Kidney glomerular epithelial cell (primary cell): ENCODE data around the gene ZDHHC12.

ENCODE experiments used
- DNase-seq: peaks from one replicate; lab custom pipeline; 2025; lab: John Stamatoyannopoulos, UW

Gene ZDHHC12

GRCh38 chr9:128729766-128730517, 6.0 kb upstream of the ZDHHC12 start:
- DNase-seq = no peak

- DNase-seq = no peak
These were observed 5.4 kb upstream of the ZDHHC12 start for GRCh38 chr9:128729302-128729701.

DNA sequence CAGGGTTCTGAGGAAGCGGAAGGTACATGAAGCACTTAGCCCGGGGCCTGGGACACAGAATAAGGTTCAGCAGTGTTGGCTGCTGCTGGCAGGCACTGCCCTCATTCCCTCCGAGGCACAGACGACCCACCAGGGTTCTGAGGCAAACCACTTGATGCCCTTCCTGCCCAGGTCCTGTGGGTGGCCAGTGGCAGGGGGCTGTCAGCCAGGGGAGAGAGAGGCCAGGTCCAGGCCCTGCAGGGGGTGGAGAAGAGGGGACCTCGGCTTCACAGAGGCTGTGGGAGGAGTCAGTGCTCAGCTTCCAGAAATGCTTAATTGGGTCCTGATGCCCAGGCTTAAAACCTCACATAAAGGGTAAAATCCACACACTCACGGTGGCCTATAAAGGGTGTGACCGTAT, 4.4 kb upstream of the ZDHHC12 start:
- DNase-seq = no peak

DNA sequence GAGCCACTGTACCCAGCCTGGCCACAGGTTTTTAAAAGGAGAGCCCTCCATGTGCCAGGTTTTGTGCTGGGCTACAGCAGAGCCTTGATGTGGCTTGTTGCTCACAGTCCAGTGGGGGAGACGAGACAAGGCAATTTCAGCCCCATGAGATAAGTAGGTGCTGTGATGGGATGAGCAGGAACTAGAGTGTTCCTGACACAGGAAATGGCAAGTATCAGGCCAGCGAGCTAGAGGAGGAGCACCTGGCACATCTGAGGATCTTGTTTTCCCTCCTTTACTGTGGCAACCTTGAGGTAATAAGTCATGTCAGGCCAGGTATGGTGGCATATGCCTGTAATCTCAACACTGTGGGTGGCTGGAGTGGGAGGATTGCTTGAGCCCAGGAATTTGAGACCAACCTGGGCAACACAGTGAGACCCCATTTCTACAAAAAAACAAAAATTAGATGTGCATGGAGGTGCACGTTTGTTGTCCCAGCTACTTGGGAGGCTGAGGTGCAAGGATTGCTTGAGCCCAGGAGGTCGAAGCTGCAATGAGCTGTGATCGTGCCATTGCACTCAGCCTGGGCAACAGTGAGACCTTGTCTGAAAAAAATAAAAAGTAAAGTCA, 3.8 kb upstream of the ZDHHC12 start:
- no peak for DNase-seq

- peak; percentile 7 for DNase-seq
These were observed 851 bp upstream of the ZDHHC12 start for GRCh38 chr9:128724744-128725211.

GRCh38 chr9:128723352-128723865, 518 bp downstream of the ZDHHC12 start:
- DNase-seq = no peak

- no peak for DNase-seq
These were observed 1.3 kb downstream of the ZDHHC12 start for GRCh38 chr9:128722380-128723351.

DNA sequence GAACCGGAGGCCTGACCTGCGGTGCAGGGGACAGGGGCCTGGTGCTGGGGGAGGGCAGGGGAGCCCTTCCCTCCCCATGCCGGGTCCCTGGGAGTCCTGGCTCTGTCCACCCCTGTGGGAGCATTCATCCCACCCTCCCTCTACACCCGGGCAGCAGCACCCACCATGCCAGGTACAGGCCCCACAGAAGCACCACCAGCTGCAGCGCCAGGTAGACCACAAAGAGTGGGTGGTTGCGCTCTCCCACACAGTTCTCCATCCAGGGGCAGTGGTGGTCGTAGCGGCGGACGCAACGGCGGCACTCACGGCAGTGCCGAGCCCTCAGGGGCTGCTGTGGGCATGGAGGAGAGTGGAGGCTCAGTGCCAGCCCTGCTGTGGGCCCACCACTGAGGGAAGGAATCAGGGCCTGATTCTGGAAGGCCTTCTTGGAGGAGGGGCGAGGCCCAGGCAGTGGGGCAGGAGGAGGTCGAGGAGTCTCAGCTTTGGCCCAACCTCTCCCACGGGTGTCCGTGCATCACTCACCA, 2.4 kb downstream of the ZDHHC12 start:
- no peak for DNase-seq

DNA sequence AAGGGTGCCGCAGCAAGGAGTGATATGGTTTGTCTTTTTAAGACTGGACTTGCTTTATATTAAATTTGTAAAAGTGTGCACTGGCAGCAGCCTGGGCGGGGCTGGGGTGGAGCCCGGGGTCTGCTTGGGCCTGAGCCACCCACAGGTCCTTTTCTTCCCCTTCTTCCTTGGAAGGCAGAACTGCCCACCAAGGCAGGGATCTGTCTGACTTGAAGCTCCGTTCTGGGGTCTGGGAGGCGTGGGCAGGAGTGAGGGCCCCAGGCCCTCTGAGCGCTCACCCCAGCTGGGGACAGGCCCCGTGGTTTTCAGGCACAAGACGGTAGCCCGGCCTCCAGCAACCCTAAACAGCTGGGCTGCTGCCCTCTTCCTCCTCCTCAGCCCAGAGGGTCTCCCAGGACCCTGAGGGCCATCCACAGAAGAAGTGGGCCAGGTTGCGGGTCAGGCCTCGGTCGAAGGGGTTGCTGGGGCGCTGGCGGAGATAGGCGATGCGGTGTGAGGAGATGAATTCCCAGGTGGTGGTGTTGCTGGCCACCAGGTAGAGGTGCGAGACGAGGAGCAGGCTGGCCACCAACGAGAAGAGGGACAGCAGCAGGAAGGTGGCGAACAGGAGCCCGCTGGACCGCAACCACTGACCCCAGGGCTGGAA, 3.0 kb downstream of the ZDHHC12 start:
- no peak for DNase-seq

GRCh38 chr9:128719919-128720605, 3.9 kb downstream of the ZDHHC12 start:
- DNase-seq = no peak

DNA sequence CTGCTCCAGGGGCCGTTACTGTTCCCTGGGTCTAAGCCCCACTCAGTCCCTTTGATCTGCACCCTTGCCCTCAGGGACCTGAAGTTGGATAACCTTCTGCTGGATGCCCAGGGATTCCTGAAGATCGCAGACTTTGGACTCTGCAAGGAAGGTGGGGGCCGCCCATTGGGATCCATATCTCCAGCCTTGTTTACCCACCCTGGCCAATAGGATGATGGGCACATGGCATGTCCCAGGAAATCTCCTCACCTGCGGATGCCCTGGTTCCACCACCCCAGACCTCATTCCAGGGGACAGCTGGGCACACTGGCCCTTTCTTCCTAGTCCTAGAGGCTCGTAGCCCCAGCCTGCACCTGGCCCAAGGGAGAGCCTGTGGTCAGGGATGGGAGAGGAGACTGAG, 5.5 kb downstream of the ZDHHC12 start:
- DNase-seq = no peak

DNA sequence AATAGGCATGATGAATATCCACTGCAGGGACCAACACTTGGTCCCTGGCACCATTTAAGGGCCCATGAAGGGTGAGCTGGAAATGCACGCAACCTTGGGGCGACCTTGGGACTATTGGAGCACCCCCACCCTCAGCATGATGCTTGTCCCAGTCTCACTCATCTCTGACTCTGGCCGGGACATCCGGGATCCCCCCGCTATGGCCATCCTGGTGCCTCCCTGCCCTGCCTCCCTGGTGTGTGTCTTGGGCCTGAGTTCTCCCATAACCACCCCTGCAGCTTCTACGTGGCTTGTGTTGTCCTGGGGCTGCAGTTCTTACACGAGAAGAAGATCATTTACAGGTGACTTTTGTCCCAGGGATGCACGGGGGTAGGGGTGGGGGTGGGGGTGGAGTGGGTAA, 5.9 kb downstream of the ZDHHC12 start:
- DNase-seq = no peak

DNA sequence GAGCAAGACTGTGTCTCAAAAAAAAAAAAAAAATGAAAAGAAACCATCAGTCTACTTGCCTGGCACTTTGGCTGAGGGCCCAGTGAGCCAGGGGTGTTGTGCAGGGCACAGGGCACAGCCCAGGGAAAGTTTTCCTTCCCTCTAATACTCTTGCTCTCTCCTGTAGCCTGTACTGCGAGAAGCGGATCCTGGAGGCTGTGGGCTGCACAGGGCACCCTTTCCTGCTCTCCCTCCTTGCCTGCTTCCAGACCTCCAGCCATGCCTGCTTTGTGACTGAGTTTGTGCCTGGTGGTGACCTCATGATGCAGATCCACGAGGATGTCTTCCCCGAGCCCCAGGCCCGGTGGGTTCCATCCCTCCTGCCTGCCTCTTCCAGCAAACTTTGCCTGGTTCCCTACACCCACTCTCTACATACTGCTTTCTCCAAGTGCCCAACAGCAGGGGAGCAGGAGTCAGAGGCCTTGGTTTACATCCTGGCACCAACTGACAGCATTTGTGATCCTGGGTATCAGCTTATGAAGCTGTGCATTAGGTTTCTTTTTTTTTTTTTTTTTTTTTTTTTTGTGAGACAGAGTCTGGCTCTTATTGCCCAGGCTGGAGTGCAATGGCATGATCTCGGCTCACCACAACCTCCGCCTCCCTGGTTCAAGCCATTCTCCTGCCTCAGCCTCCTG, 7.2 kb downstream of the ZDHHC12 start:
- no peak for DNase-seq

DNA sequence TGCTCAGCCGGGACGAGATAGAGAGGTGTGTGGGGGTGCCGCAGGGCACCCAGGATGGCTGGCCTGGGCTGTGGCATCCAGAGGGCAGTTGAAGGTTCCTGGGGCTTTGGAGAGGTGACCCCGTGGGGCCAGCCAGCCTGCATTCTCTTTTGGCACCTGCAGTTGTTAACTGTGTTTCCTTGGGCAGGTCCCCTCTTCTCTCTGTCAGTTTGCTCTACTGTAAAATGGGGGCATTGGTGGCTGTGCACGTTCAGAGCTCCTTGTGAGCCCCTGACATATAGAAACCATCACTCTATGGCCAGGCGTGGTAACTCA, 8.5 kb downstream of the ZDHHC12 start:
- DNase-seq = no peak

DNA sequence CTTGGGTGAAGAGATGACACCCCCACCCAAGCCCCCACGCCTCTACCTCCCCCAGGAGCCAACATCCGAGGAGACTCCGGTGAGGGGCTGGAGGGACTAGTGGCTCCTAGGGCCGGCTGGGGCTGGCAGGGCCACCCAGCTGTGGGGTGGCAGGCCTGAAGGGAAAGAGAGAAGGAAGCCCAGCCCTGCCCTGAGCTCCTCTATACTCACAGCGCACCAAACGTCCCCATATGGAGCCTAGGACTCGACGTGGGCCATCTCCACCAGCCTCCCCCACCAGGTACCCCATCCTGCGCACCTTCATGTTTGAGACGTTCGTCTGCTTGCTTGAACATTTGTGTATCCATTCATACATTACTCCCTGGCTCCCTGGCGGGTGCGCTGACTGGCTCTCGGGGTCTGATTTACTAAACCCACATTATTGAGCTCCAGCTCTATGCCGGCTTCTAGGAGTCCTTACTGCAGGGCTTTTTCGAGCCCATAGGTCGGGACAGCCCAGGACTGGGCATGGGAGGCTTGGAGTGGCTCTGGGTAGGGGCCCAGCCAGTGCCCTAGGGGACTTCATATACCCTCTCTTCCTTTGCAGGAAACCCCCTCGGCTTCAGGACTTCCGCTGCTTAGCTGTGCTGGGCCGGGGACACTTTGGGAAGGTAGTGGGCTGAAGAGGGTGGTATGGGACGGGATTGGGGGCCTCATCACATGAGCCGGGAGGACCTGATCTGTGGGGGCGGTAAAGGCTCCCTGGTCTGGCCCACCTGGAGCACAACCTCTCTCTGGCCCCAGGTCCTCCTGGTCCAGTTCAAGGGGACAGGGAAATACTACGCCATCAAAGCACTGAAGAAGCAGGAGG, 9.1 kb downstream of the ZDHHC12 start:
- no peak for DNase-seq

DNA sequence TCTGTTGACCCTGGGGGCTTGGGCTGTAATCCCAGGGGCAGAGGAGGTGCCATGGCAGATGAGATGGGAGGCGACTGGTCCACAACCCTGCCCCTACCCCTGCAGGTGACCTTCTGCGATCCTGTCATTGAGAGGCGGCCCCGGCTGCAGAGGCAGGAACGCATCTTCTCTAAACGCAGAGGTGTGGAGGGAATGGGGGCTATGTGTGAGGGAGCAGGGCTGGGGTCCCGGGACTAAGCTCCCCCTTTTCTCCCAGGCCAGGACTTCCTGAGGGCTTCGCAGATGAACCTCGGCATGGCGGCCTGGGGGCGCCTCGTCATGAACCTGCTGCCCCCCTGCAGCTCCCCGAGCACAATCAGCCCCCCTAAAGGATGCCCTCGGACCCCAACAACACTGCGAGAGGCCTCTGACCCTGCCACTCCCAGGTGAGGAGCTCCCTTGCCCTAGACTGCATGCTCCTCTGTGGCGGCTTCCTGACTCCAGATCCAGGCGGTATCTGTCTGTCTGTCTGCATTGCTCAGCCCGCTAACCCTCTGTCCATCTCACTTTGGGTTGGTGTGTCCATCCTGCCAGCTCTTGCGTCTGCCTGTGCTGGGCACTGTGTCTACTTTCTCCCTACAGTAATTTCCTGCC, 9.9 kb downstream of the ZDHHC12 start:
- no peak for DNase-seq

- no peak for DNase-seq
These were observed 10.5 kb downstream of the ZDHHC12 start for GRCh38 chr9:128713411-128713780.

- no peak for DNase-seq
These were observed 11.2 kb downstream of the ZDHHC12 start for GRCh38 chr9:128712451-128713410.
